Left lobe of liver (tissue), 2 donors: ENCODE data around the gene DRC3. TPM values are rescaled to one million over a fixed set of nuclear protein-coding genes. Genes with fewer than 3 reads are reported as not detected.

Experiments used
- ATAC-seq: fragments of 200-7000 bp; cut with Tn5 transposase; one replicate; pipeline ENCODE4 v1.9.1; 2020; ENCODE audit warnings: mild to moderate bottlenecking, moderate library complexity
- DNase-seq: peaks from one replicate; pipeline ENCODE4 v3.0.0-alpha.2; 2020; ENCODE audit warnings: low spot score
- total RNA-seq: library from RNA; stranded (reverse); gene quantifications from one replicate; pipeline ENCODE4 v1.2.1, GENCODE V29; 2021
- donor health status: DM: no; HTN: no; CAD: no; lungs with moderate emphysema.
- donor health status: DM: no; HTN: yes; CAD: no.

The DRC3 gene, protein sequence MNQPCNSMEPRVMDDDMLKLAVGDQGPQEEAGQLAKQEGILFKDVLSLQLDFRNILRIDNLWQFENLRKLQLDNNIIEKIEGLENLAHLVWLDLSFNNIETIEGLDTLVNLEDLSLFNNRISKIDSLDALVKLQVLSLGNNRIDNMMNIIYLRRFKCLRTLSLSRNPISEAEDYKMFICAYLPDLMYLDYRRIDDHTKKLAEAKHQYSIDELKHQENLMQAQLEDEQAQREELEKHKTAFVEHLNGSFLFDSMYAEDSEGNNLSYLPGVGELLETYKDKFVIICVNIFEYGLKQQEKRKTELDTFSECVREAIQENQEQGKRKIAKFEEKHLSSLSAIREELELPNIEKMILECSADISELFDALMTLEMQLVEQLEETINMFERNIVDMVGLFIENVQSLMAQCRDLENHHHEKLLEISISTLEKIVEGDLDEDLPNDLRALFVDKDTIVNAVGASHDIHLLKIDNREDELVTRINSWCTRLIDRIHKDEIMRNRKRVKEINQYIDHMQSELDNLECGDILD
- 1.3 TPM for total RNA-seq

DNA sequence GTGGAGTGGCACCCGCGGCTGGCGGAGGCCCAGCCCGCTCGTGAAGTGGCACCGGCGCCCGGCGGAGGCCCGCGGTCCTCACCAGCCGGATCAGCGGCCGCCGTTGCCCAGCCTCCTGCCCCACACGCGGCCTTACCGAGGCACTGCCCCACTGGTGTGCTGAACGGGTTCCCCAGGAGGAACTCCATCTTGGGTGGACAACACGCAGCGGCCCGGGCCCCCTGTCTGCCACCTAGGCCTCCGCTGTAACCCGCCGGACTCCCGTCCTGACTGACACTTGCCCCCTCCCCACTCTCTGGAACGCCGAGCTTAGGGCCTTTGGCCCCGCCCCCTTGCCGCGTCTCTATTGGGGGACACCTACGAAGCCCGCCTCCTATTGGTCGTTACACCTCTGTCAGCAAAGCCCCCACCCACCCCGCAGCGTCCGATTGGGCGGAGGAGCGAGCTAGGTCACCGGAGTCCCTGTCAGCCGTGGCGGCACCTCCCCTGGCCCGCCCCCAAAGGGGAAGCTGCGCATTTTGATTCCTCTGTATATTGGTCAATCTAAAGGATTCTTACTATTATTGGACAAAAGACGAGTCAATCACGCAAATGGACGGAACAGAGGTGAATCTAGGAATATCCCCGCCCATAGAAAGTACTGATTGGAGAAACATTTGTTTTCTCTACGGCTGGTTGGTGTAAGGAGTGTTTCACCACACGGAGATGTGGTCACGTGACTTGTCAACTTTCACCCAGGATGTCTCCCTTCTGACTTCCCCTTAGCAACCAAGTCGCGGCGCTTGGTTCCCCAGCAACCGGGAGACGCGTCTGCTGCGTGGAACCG lies at the start of gene DRC3, which contains the start of gene TOM1L2:
DRC3 (plus strand) TSS at position 737 of the 826 bp plus-strand sequence. CDS start 4,737 bp downstream, outside the sequence.
TOM1L2 (minus strand) TSS at position 275 of the 826 bp plus-strand sequence; CDS start at position 188, 87 bp downstream.
- DNase-seq (peak; percentile 100), ATAC-seq (peak; percentile 94)

DNA sequence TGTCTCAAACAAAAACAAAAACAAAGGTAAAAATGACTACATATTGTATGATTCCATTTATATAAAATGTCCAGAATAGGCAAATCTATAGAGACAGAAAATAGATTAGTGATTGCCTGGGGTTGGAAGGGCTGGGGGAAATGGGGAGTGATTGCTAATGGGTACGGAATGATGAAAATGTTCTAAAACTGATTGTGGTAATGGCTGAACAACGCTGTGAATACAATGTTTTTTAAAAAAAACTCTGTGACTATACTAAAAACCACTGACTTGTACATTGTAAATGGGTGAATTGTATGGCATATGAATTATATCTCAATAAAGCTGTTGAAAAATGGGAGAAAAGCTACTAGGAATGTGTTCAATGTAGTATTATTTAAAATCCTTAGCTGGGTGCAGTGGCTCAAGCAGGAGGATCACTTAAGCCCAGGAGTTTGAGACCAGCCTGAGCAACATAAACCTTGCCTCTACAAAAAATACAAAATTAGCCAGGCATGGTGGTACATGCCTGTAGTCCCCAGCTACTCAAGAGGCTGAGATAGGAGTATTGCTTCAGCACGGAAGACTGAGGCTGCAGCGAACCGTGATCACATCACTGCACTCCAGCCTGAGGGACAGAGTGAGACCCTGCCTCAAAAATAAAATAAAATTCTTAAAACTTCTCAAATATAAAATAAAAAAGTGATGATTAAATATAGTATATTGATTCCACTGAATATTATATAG lies 48.4 kb upstream of the DRC3 start:
- ATAC-seq (no peak), DNase-seq (no peak)

DNA sequence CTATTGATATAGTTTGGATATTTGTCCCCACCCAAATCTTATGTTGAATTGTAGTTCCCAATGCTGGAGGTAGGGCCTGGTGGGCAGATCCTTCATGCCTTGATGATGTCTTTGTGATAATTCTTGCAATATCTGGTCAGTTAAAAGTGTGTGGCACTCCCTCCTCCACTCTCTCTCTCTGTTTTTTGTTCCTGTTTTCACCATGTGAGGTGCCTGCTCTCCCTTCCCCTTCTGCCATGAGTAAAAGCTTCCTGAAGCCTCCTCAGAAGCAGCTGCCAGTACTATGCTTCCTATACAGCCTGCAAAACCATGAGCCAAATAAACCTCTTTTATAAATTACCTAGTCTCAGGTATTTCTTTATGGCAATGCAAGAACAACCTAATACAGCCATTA lies 47.8 kb upstream of the DRC3 start:
- no peak for ATAC-seq

DNA sequence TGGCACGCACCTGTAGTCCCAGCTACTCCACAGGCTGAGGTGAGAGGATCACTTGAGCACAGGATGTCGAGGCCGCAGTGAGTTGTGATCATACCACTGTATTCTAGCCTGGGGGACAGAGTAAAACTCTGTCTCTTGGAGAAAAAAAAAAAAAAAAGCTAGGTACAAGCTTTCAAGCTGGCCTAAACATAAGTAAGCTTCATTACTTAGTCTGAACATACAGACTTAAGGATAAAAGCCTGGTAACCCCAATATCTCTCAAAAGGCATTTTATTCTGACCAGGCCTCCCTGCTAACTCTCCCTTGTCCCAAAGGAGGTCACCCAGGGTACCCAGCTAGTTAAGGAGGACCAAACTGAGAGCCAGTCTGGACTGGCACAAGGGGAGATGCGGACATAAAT lies 46.6 kb upstream of the DRC3 start:
- no peak for ATAC-seq
- peak; percentile 21 for DNase-seq

More for the DNA sequence above, 47.8 kb upstream of the DRC3 start:
- DNase-seq = peak; percentile 1

DNA sequence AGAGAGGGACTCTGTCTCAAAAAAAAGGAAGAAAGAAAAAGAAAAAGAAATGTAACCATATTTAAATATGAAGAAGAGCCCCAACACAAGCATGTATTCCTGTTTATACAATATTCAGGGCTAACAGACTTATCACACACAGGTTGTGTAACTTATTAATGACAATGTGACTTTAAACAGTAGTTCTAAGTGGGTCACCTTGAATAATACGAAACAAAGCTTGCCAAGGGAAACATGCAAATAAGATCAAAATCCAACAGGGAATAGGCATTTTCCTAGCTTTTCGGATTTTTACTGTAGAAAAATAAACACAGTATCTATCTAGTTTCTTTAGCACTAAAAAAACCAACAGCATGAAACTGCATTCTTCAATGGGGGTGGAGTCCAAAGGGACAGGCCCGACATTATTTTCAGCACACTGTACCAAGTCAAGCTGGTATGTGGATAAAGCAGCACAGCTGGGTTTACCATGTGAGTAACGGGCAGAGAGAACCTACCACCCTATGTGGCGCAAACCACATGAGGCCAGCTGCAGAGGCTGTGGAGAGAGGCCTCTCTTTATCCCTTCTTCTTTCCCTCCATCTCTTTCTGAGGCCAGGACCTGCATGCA lies 45.7 kb upstream of the DRC3 start:
- ATAC-seq = peak; percentile 74
- DNase-seq = no peak

DNA sequence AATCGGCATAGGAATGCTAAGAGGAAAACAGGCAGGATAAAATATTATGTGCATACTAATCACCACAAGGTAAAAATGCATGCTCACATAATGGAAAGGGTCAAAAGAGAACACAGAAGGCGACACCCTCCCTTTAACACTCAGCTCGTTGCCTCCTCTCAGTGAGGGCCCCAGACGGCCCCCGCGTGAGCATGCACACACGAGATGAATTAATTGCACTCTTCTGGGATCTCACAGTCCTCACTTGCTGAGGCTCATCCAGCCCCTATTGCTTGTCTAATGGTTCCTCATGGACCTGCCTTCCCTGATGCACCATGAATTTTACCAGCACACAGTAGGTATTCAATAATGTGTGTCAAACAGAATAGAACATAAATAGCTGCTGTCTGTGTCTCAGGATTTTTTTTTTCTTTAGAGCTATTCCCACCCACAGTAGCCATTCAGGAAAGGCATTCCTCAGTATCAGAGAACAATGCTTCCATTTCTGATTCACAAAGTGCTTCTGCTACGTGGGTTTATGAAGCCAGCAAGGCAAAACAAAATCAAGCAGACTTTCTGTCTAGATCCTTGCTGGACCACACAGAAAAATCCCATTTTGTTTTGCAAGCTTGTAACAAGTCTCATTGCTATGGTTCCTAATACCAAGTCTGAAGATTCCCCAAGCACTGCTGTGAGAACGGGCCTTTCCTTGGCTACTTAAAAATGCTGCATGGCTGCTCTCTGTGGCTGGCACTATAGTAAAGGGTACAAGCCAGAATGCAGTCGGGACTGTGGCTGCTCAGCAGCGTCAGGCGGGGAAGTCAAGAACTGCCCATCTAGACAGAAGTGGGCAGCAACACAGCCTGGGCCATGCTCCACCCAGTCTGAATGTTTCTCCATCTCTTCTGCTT lies 44.0 kb upstream of the DRC3 start:
- DNase-seq (no peak), ATAC-seq (no peak)

DNA sequence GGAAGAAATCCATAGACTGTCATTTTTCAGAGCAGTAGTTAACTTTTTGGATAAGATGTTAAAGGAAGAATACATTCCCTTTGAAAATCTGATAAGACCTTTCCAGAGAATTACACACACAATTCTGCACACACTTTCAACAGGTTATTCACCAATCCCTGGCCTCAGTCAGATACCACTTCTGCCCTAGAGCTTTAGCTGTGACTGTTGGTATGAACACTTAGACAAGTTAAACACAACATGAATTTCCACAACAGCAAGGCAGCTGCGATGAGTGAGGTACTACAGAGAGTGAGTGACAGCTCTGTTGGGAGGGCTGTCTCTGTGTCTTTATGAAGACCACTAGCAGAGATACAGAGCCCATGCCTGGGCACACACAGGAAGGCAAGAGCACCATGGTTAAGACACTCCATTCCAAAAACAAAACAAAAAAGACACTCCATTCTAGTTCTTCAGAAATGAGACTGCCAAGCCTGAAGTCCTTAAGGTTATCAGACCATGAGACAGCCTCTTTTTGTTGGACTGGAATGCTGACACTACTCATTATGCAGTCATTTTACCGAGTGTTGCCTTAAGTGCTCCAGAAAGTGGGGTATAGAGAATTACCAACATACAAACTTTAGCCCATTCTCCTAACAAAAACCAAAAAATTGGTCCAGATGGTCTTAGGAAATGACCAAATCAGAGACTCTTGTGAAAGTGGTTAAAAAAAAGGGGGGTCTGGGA lies 42.8 kb upstream of the DRC3 start:
- DNase-seq = no peak

DNA sequence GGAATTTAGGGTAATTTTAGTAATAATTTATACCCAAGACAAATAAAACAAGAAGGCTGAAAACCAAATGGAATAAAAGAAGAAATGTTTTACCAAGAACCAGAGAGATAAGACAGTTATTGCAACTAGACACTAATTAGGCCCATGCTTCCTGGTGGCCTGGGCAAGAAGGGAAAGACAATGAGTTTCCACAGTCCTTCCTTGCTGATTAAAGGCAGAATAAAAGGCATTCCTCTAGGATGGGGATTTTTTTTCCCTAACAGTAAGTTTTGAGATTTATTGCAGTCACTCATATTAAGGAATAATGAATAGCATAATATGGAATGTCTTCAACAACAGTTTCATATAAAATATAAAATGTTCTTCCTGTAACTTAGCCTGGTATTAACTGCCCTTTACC lies 42.0 kb upstream of the DRC3 start:
- ATAC-seq (no peak), DNase-seq (no peak)

More for the DNA sequence above, 42.8 kb upstream of the DRC3 start:
- no peak for ATAC-seq

DNA sequence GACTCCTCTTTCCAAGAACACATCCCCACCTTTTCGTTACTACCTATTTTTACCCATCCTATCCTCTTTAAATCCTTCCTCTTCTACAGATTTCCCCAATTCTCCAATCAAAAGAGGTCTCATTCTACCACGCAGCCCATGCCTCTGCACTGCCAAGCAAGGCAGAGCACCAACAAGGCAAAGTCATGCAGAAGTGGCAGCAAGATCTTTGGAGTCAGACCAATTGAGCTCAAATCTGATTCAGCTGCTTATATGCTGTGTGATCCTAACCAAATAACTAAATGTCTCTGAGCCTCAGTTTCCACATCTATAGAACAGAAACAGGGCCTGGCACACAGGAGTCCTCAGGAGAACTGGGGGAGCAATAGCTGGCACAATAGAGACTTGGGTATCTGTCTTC lies 41.5 kb upstream of the DRC3 start:
- ATAC-seq = no peak
- DNase-seq = no peak

DNA sequence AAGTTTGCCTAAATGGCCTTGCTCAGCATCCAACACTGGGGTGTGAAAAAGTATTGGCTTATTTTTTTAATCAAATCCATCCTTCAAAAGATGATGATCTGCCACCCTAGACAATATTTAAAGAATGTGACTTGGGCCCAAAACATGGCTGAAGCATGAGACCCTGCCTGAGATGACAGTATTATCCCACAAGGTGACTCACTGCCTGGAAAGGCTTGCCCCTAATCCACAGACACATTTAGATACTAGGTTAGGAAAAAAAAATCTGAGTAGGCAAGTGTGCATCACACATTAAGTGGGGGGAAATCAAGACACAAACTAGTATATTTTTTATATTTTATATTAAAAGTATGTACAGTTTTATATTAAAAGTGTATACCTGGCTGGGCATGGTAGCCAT lies 38.9 kb upstream of the DRC3 start:
- DNase-seq = no peak
- no peak for ATAC-seq

DNA sequence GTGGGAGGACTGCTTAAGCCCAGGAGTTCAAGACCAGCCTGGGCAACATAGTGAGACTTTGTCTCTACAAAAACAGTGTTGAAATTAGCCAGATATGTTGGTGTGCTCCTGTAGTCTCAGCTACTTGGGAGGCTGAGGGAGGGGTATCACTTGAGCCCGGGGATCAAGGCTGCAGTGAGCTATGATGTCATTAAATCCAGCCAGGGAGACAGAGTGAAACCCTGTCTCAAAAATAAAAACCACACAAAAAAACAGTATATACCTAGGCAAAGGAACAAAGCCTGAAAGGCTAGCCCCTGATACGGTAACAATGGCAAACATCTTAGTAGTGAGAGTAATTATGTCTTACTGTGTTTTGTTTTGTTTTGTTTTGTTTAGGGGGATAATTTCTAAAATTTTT lies 38.4 kb upstream of the DRC3 start:
- ATAC-seq (no peak), DNase-seq (no peak)

DNA sequence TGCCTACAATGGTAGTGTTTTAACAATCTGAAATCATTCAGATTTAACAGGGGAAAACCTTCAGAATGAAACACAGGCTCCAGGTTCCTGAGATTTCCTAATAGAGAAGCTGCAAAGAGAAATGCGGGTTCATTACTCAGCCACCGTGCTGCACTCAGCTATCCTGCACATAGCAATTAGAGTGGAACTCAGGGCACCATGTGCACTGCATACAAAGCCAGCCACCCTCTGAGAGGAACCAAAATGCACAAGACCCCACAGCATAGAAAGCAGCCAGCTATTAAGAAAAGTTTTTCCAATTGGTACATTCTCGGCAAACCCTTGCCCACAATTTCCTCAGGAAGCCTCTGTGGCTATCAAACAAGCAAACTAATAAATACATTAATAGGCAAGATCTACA lies 37.9 kb upstream of the DRC3 start:
- ATAC-seq (no peak), DNase-seq (no peak)

DNA sequence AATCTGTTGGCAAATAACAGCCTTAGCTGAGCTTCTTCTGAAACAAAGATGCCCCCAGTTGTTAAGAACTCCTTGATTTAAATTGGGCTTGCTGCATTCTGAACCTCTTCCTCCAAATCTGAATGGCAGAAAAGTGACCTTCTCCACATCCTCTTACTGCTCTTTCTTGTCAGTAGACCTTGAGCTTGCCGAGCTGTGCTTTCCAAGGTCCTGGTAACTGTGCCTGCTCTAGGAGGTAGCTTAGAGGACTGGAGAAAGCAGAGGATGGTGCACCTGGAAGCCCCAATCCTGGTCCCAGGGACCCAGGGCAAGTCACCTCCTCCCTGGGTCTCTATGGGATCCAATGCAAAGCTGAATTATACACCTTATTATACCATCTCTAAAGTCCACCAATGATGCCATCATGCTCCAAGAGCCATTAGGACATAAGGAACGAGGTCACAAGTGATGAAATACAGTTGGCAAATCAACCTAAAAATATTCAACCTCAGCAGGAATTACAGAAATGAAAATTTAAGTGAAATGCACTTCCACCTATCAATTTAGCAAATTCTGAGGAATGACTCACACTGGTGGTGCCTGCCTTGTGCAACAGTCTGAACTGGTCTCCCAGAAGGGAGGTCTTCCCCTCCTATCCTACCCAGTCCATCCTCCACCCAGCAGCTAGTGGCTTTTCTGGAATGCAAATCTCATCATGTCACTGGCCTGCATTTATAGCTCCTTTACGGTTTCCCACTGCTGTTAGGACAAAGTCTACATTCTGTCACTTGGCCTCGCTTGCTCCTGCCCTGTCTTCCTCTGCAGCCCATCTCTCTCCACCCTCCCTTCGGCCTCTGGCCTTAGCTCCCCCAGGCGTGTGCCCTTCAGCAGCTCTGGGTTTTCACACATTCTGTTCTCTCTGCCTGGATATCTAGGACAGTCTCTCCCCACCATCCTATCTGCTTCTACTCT lies 37.1 kb upstream of the DRC3 start:
- no peak for DNase-seq
- ATAC-seq = peak; percentile 36

DNA sequence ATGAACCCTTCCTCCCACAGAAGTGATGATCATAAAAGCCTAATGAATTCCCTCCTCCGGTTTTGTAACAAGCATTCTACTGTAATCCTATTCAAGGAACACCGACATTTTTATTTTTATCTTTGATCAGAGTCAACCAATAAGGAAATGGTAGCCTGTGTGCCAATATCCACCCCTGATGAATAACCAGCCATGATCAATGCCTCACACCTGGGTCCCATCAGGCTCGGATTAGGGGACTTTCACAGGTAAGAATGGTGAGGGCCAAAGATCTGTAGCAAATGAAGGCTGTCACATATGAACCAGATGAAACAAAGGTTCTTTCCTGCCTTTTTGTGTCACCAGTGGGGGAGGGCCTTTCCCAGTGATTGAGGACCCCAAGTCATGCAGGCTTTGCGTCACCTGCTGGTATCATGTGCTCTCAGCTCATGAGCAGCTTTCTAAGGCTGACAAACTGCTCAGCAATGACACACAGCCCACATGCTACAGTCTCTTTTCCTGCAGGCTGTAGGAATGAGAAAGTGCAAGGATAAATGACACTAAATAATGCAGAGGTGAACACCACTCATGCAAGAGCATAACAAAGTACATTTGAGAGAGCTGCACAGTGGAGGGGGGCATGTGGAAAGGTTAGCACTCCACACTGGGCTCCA lies 35.3 kb upstream of the DRC3 start:
- ATAC-seq (no peak), DNase-seq (no peak)

DNA sequence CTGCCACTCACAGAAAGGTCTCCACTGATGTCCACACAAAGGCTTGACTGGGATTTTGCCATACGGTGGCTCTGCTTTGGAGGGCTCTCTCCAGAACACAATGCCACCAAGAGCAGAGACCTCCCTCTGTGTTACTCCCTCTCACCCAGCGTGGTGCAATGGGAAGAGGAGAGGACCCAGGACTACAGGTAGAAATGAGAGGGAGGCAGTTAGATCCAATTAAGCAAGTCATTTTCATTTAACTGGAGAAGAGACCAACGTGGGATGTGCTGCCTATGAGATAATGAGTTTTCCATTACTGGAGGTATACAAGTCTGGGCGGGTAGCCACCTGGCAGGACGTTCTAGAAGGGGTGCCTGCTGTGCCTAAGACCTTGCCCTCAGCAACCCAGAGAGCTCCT lies 34.7 kb upstream of the DRC3 start:
- ATAC-seq = no peak

DNA sequence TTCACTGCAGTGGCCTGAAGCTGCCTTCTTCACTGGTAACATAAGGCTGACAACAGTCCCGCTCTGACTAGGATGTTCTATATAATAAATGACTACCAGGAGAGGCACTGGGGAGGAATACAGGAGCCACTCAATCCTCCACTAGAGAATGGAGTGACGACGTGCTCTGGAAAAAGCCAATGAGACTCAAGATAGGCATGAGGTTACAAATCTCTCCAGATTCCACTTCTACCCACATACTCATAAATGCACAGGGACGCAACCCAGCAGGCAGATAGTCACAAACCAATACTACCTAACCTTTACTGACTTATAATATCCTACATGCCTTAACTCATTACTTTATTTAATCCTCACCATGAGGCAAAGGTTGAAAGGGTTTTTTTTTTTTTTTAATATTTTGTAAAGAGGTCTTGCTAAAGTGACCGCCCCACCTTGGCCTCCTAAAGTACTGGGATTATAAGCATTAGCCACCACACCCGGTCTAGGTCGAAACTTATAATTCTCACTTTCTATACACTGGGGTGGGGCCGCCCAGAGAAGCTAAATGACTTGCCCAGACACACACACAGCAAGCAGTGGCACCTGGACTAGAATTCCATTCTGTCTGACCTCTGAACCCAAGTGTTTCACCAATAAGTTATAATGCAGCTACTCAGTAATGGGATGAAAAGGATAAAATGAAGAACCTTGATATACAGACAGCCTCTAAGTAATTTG lies 34.1 kb upstream of the DRC3 start:
- DNase-seq = no peak
- ATAC-seq = peak; percentile 45

More for the DNA sequence above, 34.7 kb upstream of the DRC3 start:
- DNase-seq = no peak
